GM12872 (cell line): ENCODE measurements around the gene HLA-DOA.

Experiments
- CTCF ChIP-seq: IDR thresholded peaks from 3 replicates; pipeline ENCODE4 v1.5.1; 2011; ENCODE audit warnings: low read depth, mild to moderate bottlenecking, low read length, moderate library complexity; ENCODE audit not compliant: insufficient read depth

Gene HLA-DOA

GRCh38 chr6:33040157-33040556 is 30.8 kb upstream of the HLA-DOA start:
- TF ChIP-seq CTCF: no peak

GRCh38 chr6:33036535-33036934 is 27.1 kb upstream of the HLA-DOA start:
- TF ChIP-seq CTCF: no peak

- no peak for TF ChIP-seq CTCF
Observed at GRCh38 chr6:33034554-33034953, 25.2 kb upstream of the HLA-DOA start.

GRCh38 chr6:33030245-33030644 is 20.9 kb upstream of the HLA-DOA start:
- no peak for TF ChIP-seq CTCF

- no peak for TF ChIP-seq CTCF
Observed at GRCh38 chr6:33029328-33030184, 20.2 kb upstream of the HLA-DOA start.

GRCh38 chr6:33028220-33028849 is 18.9 kb upstream of the HLA-DOA start:
- no peak for TF ChIP-seq CTCF

- no peak for TF ChIP-seq CTCF
Observed at GRCh38 chr6:33024521-33024920, 15.1 kb upstream of the HLA-DOA start.
